DMS79 treated with DMSO at 0.1 percent for 48 hours (cell line): ENCODE results near the gene LRRC36.

Experiments
- DNase-seq: peaks from one replicate; lab custom pipeline; 2025; lab: John Stamatoyannopoulos, UW

The LRRC36 gene

GRCh38 chr16:67326472-67327309 is at the start of gene LRRC36, which contains the start of gene KCTD19:
LRRC36 (plus strand) TSS chr16:67326815; CDS start chr16:67326863, 48 bp downstream.
KCTD19 (minus strand) TSS chr16:67326741; CDS start chr16:67326707, 34 bp downstream.
- DNase-seq: peak; percentile 55

GRCh38 chr16:67277294-67277998 is 49.2 kb upstream of the LRRC36 start:
- DNase-seq: no peak

- DNase-seq: no peak
Observed at GRCh38 chr16:67277999-67278772, 48.4 kb upstream of the LRRC36 start.

GRCh38 chr16:67278773-67279295 is 47.8 kb upstream of the LRRC36 start:
- peak; percentile 3 for DNase-seq

GRCh38 chr16:67279296-67280089 is 47.1 kb upstream of the LRRC36 start, which contains the start of gene PLEKHG4:
PLEKHG4 (plus strand) TSS chr16:67279532; CDS start chr16:67280045, 513 bp downstream.
- DNase-seq: peak; percentile 31

- DNase-seq: no peak
Observed at GRCh38 chr16:67280090-67281015, 46.3 kb upstream of the LRRC36 start.

- no peak for DNase-seq
Observed at GRCh38 chr16:67281536-67282446, 44.8 kb upstream of the LRRC36 start.

GRCh38 chr16:67282447-67282805 is 44.2 kb upstream of the LRRC36 start:
- DNase-seq: no peak

- peak; percentile 4 for DNase-seq
Observed at GRCh38 chr16:67283039-67283825, 43.4 kb upstream of the LRRC36 start.

- peak; percentile 35 for DNase-seq
Observed at GRCh38 chr16:67283826-67284555, 42.6 kb upstream of the LRRC36 start.

GRCh38 chr16:67284699-67285646 is 41.6 kb upstream of the LRRC36 start:
- DNase-seq: peak; percentile 68

- DNase-seq: no peak
Observed at GRCh38 chr16:67286441-67287235, 40.0 kb upstream of the LRRC36 start.

- DNase-seq: no peak
Observed at GRCh38 chr16:67287960-67288359, 38.7 kb upstream of the LRRC36 start.

GRCh38 chr16:67291461-67291860 is 35.2 kb upstream of the LRRC36 start:
- DNase-seq: no peak

GRCh38 chr16:67294171-67294757 is 32.4 kb upstream of the LRRC36 start:
- DNase-seq: no peak
